Limb (tissue), 2 donors: ENCODE measurements around the gene SLC1A1.
"Not testable (repeated sequence)": the region's sequence is repeated elsewhere in the genome, so short reads cannot be mapped to it uniquely, and the experiment has no call there.

Experiments
- DNase-seq, 2 donors: peaks; one replicate each; pipeline ENCODE4 v3.0.0-alpha.2; 2016; ENCODE audit errors: extremely low spot score in 2 of 2

The SLC1A1 gene

GRCh38 chr9:4541856-4542255, 51.6 kb downstream of the SLC1A1 start:
- no peak for DNase-seq

GRCh38 chr9:4544714-4545113, 54.4 kb downstream of the SLC1A1 start:
- not testable (repeated sequence) for DNase-seq

GRCh38 chr9:4547016-4547415, 56.7 kb downstream of the SLC1A1 start:
- peak in 1 of 2 donors; percentile 36 for DNase-seq

- DNase-seq: no peak
Observed at GRCh38 chr9:4548811-4549725, 58.8 kb downstream of the SLC1A1 start.

- DNase-seq: no peak
Observed at GRCh38 chr9:4549751-4550295, 59.6 kb downstream of the SLC1A1 start.

- DNase-seq: no peak
Observed at GRCh38 chr9:4550777-4551484, 60.7 kb downstream of the SLC1A1 start.

- DNase-seq: no peak
Observed at GRCh38 chr9:4553951-4554381, 63.7 kb downstream of the SLC1A1 start.

- no peak for DNase-seq
Observed at GRCh38 chr9:4555236-4555635, 65.0 kb downstream of the SLC1A1 start.

- DNase-seq: no peak
Observed at GRCh38 chr9:4558371-4558998, 68.2 kb downstream of the SLC1A1 start.

GRCh38 chr9:4559261-4560182, 69.3 kb downstream of the SLC1A1 start:
- DNase-seq: no peak

GRCh38 chr9:4563105-4563504, 72.8 kb downstream of the SLC1A1 start:
- no peak for DNase-seq

- DNase-seq: no peak
Observed at GRCh38 chr9:4566806-4567205, 76.5 kb downstream of the SLC1A1 start.

- DNase-seq: no peak
Observed at GRCh38 chr9:4567601-4568000, 77.3 kb downstream of the SLC1A1 start.

GRCh38 chr9:4569101-4569500, 78.8 kb downstream of the SLC1A1 start:
- no peak for DNase-seq

GRCh38 chr9:4572184-4572826, 82.0 kb downstream of the SLC1A1 start:
- DNase-seq: no peak

GRCh38 chr9:4573176-4573575, 82.9 kb downstream of the SLC1A1 start:
- no peak for DNase-seq

GRCh38 chr9:4573634-4574389, 83.5 kb downstream of the SLC1A1 start:
- no peak for DNase-seq

GRCh38 chr9:4574657-4575243, 84.5 kb downstream of the SLC1A1 start:
- no peak for DNase-seq

GRCh38 chr9:4575997-4576396, 85.7 kb downstream of the SLC1A1 start:
- no peak for DNase-seq
